HepG2 (cell line): Measurements from ENCODE around the gene DCLK1.

Experiments
- MYPOP ChIP-seq: sonication (generic); formaldehyde crosslinking; IDR thresholded peaks from 2 replicates; pipeline ENCODE4 v1.8.1; 2023; ENCODE audit warnings: mild to moderate bottlenecking, moderate library complexity, missing genetic modification reagents
- NR2C2 ChIP-seq: sonication (generic); formaldehyde crosslinking; IDR thresholded peaks from 2 replicates; pipeline ENCODE4 v1.4.0; 2020; ENCODE audit warnings: missing genetic modification reagents, mild to moderate bottlenecking, moderate library complexity, borderline replicate concordance
- ZFP36 ChIP-seq: fragments of 150-350 bp; IDR thresholded peaks from 2 replicates; pipeline ENCODE4 v1.6.1; 2018; ENCODE audit warnings: borderline replicate concordance, low read length, low read depth; ENCODE audit not compliant: partially characterized antibody
- ZNF784 ChIP-seq: sonication (generic); formaldehyde crosslinking; IDR thresholded peaks from 2 replicates; pipeline ENCODE4 v1.5.1; 2020; ENCODE audit warnings: missing genetic modification reagents, mild to moderate bottlenecking, borderline replicate concordance
- ZSCAN29 ChIP-seq: sonication (generic); formaldehyde crosslinking; conservative IDR thresholded peaks from 2 replicates; pipeline ENCODE4 v1.4.0; 2020; ENCODE audit warnings: mild to moderate bottlenecking, missing genetic modification reagents

- no peak for TF ChIP-seq ZSCAN29 (CRISPR knock-in tag)
- TF ChIP-seq MYPOP (CRISPR knock-in tag): no peak
- no peak for TF ChIP-seq ZFP36
- no peak for TF ChIP-seq ZNF784 (CRISPR knock-in tag)
- TF ChIP-seq NR2C2 (CRISPR knock-in tag): no peak
Measured at GRCh38 chr13:35743165-35743564, 388.0 kb downstream of the DCLK1 start.
